Fibroblast of upper back skin (primary cell): Measurements from ENCODE around the gene CYP51A1.
"Not testable (repeated sequence)": the region's sequence is repeated elsewhere in the genome, so short reads cannot be mapped to it uniquely, and the experiment has no call there.

Source experiments
- DNase-seq: peaks from one replicate; pipeline ENCODE4 v3.0.0-alpha.2; 2013

CYP51A1 gene

DNA sequence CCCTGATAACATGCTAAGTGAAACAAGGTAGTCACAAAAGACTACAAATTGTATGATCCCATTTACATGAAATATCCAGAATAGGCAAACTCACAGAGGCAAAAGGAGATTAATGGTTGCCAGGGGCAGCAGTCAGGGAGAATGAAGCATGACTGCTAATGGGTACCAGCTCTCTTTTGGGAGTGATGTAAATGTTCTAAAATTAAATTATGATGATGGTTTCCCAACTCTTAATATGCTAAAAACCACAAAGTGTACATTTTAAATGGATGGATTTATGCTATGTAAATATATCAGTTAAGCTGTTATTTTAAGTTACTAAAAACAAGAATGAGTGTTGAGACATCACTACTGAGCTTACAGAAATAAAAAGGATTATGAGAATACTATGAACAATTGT lies 12.6 kb downstream of the CYP51A1 start:
- no peak for DNase-seq

DNA sequence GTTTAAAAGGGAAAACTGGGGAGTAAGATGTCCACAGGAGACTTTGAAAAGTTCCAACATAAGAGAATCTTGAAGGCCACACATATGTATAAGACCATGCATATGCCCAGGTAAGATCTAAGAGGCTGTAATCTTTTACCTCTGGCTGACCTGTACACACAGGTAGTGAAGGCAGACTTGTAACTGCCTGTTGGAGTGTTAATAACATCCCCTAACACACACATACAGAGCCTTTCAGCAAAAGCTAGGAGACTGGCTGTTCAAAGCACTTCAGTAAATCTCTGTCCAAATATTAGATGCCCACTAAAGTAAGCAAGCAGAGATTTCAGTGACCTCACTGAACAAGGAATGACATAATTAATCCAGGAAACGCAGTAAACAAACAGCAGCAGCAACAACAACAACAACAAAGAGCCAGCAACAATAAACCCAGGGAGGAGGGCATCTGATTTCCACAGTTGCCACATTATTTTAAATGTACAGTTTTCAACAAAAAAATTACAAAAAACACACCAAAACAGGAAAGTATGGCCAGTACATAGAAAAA lies 15.0 kb downstream of the CYP51A1 start:
- DNase-seq, result no peak

DNA sequence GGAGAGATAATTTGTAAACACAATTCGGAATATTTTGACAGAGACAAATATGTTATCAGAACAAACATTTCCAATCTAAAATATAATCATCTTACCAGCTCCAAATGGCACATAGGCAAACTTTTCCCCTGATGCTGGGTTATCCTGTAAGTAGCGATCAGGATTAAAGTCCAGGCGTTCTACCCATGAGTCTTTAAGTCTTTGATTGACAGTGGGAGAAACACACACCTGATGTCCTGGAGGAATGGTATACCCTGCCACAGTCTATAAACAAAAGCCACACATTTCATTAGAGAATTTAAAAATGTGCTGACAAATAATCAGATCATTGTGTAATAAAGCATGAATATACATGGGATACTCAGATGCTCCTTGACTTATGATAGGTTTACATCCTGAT lies 17.3 kb downstream of the CYP51A1 start:
- DNase-seq, result no peak

DNA sequence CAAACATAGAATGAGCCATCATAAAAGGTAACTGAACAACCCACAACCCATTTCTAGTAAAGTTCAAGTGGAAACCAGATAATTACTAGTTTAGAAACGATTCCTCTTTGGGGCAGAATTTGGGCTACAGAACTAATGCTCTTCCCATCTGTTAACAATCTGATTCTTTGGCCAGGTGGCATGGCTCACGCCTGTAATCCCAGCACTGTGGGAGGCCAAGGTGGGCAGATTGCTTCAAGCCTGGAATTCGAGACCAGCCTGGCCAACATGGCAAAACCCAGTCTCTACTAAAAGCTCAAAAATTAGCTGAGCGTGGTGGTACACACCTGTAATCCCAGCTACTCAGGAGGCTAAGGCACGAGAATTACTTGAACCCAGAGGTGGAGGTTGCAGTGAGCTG lies 18.5 kb downstream of the CYP51A1 start:
- DNase-seq, result no peak

DNA sequence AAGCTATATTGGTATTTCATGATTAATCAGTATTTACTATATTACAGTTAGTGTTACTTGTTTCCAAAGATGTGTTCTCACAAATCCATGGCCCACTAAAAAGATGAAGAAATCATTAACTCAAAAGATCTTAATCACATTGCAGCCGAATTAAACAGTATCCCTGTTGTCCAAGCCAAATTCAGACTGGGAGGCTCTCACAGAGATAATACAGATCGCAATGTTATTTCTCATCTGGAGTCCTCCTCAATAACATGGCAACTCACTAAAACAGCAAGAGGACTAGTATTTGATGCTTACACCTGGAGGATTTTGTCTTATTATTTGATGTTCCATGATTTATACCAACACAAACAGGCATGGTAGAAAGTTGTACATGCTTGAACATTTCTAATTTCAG lies 23.4 kb downstream of the CYP51A1 start:
- no peak for DNase-seq

DNA sequence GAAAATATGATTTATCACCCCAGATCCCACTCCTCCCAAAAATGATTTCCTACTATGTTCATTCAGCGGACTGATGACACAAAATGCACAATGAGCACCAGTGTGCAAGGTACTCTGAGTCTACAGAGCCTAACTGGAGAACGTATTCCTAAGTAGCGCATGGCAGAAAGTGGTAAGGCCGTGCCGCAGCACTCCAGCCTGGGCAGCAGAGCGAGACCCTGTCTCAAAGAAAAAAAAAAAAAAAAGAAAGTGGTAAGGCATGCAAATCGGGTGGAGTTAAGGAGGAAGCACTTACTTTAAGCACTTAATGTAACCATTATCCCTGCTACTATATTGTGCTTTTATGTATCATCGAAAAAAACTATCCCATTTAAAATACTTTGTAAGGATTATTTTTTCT lies 25.5 kb downstream of the CYP51A1 start:
- no peak for DNase-seq

DNA sequence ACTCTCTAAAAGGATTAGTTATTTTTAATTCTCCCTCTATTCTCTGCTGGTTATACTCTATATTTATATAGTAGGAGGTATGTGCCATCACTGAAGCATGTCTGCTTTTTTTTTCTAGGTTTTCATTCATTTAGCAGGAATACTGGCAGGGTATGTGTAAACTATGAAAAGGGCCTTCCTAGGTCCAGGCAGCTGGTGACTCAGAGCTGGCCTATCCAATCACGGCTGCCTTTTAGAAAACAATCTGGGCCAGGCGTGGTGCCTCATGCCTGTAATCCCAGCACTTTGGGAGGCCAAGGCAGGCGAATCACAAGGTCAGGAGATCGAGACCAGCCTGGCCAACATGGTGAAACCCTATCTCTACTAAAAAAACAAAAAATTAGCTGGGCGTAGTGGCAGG lies 31.4 kb downstream of the CYP51A1 start:
- peak; percentile 2 for DNase-seq

DNA sequence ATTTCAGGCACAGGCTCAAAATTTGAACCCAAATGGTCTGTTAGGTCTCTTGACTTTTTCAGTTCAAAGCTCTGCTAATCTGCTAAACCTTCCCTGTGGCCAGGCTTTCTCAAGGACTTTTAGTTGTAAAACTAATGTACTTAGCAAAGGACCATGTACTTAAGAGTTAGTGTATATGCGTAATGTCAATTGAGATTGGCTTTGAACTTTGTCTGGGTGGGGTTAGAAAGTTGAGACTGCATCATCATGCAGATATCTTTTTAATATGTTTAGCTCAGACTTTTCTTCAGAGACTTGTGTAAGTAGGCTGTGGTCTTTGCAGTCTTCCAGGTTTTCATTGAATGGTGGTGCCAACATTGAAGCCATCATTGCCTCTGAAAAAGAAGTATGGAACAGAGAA lies 33.7 kb downstream of the CYP51A1 start:
- no peak for DNase-seq

DNA sequence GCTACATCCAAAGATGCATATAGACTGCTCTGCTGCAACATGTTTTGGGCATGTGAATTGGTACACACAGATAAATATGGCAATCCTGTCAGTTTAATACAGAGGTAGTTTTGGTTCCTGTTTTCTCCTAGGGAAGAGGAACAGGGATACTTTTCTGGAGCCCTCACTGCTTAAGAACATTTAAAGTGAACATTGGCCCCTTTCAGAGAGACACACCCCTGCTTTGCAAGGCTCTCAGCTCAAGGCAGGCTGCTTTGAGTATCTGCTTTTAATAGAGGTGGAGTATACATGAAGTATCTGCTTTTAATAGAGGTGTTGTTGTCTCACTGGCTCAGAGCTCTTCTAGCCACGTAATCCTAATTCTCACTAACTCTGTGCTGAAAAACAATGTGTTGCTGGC lies 38.9 kb downstream of the CYP51A1 start:
- DNase-seq, result no peak

DNA sequence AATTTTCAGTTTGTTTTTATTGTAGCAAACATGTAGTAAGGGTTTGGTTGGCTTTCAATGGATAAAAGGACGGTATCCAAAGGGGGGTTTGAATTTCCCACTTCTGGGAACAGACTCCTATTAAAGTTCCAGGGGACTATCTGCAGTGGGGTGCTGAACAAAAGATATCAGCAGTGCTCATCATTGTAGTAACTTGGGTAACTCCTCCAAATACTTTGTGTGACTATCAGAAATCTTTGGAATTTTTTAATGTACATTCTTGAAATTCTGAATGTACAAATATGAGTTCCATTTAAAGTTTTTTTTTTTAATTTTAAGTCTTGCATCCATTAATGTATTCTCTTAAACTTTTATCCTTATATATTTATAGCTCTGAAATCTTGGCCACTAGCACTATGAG lies 42.1 kb downstream of the CYP51A1 start:
- peak; percentile 15 for DNase-seq

DNA sequence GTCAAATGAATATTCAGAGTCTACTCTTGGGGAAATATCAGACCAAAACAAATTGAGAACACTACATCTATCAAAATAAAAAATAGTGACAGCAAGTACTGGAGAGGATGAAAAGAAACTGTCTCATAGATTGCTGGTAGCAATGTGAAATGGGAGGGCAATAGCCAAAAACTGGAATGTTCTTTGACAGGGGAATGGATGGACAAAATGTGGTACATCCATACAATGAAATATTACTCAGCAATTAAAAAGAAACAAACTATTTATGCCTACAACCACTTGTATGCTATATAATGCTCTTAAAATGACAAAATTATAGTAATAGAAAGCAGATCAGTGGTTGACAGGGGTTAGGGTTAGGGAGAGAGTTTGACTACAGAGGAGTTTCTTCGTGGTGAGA lies 46.0 kb downstream of the CYP51A1 start:
- DNase-seq, result no peak

DNA sequence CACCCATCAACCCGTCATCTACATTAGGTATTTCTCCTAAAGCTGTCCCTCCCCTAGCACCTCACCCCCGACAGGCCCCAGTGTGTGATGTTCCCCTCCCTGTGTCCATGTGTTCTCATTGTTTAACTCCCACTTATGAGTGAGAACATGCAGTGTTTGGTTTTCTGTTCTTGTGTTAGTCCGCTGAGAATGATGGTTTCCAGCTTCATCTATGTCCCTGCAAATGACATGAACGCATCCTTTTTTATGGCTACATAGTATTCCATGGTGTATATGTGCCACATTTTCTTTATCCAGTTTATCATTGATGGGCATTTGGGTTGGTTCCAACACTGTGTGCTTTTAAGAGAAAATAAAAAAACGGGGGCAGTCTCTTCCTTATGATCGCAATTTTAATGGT lies 50.4 kb downstream of the CYP51A1 start:
- not testable (repeated sequence) for DNase-seq

DNA sequence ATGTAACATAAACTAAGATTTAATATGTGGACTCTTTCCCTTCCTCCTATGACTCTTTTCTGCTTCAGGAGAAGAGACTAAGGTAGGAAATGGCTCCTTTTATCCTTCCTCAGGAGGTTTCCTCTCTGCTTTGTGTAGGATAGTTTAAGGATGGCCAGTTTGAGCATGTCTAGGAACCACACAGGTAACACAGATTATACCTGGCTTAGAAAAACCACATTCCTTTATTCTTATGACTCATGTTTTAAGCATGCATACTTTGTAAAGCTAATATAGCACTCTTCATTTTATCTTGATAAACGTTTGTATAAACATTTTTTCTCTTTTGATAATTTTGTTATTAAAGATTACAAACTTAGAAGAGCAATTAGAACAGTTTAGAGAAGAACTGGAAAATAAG lies 57.8 kb downstream of the CYP51A1 start:
- DNase-seq, result no peak

DNA sequence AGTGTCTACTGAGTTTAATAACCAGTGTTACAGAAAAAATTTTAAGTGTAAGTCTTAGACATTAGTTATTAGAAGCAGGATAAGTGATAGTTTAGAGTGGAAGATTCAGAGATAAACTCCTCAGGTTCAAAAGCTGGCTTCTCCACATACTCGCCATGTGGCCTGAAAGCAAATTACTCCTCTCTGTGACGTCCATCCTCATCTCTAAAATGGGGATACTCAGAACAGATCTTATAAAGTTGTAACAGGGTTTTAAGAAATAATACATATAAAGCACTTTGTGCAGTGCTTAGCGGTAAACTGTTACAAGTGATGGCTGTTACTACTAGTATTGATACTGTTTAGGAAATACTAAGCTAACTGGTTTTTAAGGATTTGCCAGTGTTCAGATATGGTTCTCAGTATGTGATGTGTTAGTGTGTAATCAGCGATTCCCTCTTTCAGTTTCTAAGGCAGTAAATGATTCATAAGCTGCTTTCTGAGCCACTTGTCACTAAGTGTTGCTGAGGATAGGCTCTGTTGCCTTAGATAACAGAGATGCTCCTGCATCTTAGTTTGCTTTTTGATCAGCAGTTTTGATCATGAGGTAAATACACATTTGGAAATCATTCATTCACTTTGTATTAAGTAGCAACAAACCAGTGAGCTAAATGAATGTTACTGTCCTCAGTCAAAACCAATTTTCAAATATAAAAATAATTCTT lies 58.7 kb downstream of the CYP51A1 start:
- no peak for DNase-seq

DNA sequence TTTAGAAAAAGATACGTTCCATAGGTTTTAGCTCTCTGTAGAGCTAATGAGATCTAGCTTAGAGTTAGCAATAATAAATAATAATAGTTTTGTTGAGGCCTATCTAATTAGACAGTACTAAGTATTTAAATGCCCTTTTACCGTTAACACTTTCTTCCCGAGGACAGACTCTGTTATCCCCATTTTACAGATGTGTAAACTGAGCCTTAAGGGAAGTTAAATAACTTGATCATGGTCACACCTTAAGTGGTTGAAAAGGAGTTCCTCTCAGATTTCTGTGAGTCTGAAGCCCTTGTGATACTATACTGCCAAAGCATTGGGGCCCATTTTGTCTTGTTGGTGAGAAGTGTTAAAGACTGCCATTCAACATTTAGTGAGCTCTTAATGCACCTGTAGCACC lies 61.6 kb downstream of the CYP51A1 start:
- DNase-seq, result no peak

DNA sequence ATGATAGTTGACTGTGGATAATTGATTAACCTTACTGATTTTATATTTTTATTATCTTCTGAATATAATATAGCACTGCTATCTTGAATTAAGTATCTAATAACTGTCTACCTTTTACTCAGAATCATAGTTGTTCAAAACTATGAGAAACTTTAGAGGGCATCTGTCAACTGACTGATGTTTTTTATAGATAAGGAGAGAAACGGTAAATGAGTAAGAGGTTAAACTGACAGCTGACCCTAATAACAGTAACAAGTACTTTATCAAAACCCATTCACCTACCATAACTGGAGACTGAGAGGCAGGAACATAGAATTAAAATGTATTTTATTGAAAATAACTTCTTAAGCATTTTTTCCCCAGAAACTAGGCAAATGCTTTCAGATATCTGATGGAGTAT lies 62.2 kb downstream of the CYP51A1 start:
- no peak for DNase-seq

DNA sequence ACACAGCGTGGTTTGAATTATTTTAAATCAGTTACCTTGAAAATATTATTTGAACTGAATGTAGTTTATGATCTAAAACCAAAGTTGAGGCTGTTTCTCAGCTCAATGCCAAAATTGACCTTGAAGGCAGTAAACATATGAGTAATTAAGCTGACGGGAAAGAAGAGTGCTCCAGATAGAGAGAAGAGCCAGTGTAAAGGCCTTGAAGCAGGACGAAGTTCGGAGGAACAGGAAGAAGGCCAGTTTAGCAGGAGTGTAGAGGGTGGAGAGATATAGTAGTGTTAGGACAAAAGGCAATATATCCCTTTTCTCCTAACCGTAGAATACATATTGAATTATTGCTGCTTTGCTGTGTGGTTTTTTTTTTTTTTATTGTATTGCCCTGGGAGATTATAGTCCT lies 63.2 kb downstream of the CYP51A1 start:
- no peak for DNase-seq

DNA sequence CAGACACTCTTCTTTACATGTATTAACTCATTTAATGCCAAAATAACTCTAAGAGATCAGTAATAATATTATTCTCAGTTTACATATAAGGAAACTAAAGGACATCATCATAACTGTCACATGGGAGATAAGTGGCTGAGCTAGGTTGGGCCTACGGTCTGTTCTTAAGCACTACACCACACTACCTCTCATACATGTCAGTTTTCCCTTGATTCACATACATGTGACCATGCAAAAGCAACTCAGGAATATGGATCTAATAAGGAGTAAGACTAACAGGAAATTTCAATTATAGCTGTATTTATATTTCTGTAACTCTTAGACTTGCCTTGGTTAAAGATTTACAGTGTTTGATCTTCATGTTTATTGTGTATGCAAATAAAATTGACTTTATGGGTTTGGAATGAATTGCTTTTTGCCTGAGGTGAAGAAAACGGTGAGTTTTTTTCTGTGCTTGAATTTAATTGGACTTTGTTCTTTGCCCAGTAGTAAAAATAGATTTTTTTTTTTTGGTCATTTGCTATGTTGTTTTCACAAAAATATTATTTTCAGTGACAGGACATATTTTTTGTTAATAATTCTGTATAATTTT lies 69.7 kb downstream of the CYP51A1 start:
- DNase-seq, result no peak
